Activated naive CD8-positive, alpha-beta T cell (primary cell): ENCODE measurements around the gene UNK.
"Not testable (repeated sequence)": the region's sequence is repeated elsewhere in the genome, so short reads cannot be mapped to it uniquely, and the experiment has no call there.

Experiments
- H3K27ac Mint-ChIP-seq: one replicate; pipeline ENCODE4 v1.8.0; 2021; ENCODE audit warnings: mixed read lengths
- H3K27me3 Mint-ChIP-seq: one replicate; pipeline ENCODE4 v1.8.0; 2021; ENCODE audit warnings: mixed read lengths
- H3K36me3 Mint-ChIP-seq: one replicate; pipeline ENCODE4 v1.8.0; 2021; ENCODE audit warnings: mixed read lengths
- H3K4me1 Mint-ChIP-seq: one replicate; pipeline ENCODE4 v1.8.0; 2021; ENCODE audit warnings: low read depth, mixed read lengths
- H3K4me3 Mint-ChIP-seq: one replicate; pipeline ENCODE4 v1.8.0; 2021; ENCODE audit warnings: mild to moderate bottlenecking, mixed read lengths
- H3K9me3 Mint-ChIP-seq: one replicate; pipeline ENCODE4 v1.8.0; 2021; ENCODE audit warnings: low read depth, mixed read lengths

Gene UNK

DNA sequence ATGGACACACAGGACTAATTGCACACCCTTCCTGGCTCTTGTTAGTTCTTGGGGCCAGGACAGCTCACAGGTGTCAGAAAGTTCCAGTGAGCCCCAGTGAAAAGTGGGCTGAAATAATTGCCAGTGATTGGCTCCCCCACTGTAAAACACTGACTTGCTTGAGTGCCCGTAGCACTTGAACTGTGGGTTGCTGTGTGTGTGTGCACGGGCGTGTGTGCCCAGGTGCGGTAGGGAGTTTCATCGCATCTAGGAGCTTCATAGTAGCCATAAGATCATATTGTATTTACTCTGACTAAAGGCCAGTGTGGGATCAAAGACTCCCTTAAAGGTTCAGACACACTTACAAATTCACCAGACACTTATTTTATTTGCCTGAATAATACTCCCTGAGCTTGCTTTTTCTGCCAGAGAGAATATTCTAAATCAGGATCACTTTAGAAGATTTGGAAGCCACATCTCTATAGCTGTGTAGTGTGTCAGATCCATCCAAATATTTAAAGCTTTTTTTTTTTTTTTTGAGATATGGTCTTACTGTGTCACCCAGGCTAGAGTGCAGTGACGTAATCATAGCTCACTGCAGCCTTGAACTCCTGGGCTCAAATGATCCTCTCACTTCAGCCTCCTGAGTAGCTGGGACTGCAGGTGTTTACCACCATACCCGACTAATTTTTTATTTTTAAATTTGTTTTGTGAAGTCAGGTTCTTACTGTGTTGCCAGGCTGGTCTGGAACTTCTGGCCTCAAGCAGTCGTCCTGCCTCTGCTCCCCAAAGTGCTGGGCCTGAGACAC, 11.4 kb downstream of the UNK start:
- H3K27ac Mint-ChIP-seq, result no peak overlapping the region
- no peak overlapping the region for H3K4me3 Mint-ChIP-seq
- H3K36me3 Mint-ChIP-seq, result peaks cover 5% of the 10 kb centered on the region
- no peaks in the 10 kb centered on the region for H3K9me3 Mint-ChIP-seq
- H3K27me3 Mint-ChIP-seq, result no peaks in the 10 kb centered on the region
- H3K4me1 Mint-ChIP-seq, result peaks cover 28% of the 10 kb centered on the region

DNA sequence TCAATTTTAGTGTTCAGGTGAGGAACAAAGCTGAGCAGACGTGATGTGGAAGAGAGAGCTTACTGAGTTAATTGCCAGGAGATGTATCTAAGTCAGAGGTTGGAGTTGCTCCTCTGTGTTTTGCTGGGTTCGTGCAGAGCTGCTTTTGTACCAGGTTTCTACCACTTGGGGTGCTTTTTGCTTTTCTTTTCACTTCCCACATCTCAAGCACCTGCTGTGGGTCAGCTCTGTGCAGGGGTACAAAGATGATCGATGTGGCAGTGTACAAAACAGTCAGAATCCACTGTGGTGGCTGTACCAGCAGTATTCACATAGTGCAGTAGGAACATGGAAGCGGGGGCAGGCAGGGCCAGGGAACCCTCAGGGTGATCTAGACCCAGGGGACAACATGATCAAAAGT, 14.8 kb downstream of the UNK start:
- Mint-ChIP-seq H3K36me3 (peaks cover 5% of the 10 kb centered on the region), H3K27me3 (no peaks in the 10 kb centered on the region), H3K27ac (no peak overlapping the region), H3K4me1 (peaks cover 13% of the 10 kb centered on the region), H3K4me3 (no peak overlapping the region), H3K9me3 (no peaks in the 10 kb centered on the region)

DNA sequence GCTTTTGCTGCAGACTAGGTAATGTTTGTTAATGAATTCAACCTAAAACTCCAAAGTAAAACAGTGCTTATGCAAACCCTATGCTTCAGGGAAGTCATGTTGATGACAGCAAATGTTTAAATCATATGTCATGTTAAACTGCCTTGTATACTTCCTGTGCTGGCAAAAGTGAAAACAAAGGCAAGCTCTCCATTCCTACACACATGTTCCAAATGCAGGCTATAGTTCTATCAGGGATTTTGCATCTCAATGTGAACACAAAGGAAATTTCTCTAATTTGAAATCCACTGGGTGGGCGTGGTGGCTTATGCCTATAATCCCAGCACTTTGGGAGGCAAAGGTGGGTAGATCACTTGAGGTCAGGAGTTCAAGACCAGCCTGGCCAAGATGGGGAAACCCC, 19.3 kb downstream of the UNK start:
- Mint-ChIP-seq H3K27ac (no peak overlapping the region), H3K27me3 (no peaks in the 10 kb centered on the region), H3K36me3 (peaks cover 2% of the 10 kb centered on the region), H3K9me3 (no peaks in the 10 kb centered on the region), H3K4me3 (no peak overlapping the region), H3K4me1 (peaks cover 9% of the 10 kb centered on the region)

DNA sequence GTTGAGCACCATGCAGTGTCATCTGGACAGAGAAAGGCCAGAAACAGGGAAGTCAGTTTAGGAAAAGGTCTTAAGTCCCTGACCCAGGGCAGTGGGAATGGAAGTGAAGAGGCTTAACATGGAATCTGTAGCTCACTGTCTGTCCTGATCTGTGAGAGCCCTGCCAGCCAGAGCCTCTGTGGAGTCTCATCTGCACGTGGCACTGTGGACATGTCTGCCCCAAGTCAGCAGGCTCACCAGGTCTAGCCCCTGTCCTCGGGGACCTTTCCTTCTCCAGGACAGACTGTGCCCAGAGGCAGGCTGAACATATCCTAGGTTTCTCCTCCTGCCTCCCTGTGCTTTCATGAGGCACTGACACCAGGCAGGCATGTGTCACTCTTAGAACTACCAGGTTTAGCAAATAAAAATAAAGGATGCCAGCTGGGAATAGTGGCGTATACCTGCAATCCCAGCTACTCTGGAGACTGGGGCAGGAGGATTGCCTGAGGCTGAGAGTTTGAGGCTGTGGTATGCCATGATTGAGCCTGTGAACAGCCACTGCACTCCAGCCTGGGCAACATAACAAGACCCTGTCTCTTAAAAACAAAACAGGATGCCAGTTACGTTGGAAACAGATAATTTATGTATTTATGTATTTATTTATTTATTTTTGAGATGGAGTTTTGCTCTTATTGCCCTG, 22.4 kb downstream of the UNK start:
- Mint-ChIP-seq H3K27me3 (no peaks in the 10 kb centered on the region), H3K4me1 (peaks cover 9% of the 10 kb centered on the region), H3K36me3 (no peaks in the 10 kb centered on the region), H3K4me3 (no peak overlapping the region), H3K27ac (no peak overlapping the region), H3K9me3 (no peaks in the 10 kb centered on the region)

DNA sequence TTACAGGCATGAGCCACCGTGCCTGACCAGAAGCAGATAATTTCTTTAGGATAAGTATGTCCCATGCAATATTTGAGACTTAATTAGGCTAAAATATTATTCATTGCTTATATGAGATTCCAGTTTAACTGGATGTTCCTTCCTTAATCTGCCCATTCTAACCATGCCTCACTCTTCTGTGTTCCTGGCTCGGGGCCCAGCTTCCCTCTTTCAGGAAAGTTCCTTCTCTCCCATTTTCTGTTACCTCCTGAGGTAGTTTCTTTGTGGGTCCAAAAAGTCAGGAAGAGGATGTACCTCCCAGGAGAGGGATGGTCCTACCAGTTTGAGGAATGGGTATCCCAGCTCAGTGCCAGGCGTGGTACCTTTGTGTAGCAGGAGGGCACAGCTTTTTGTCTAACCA, 23.3 kb downstream of the UNK start:
- H3K4me1 Mint-ChIP-seq, result peaks cover 9% of the 10 kb centered on the region
- no peaks in the 10 kb centered on the region for H3K27me3 Mint-ChIP-seq
- H3K36me3 Mint-ChIP-seq, result no peaks in the 10 kb centered on the region
- H3K27ac Mint-ChIP-seq, result no peak overlapping the region
- H3K4me3 Mint-ChIP-seq, result no peak overlapping the region
- no peaks in the 10 kb centered on the region for H3K9me3 Mint-ChIP-seq

DNA sequence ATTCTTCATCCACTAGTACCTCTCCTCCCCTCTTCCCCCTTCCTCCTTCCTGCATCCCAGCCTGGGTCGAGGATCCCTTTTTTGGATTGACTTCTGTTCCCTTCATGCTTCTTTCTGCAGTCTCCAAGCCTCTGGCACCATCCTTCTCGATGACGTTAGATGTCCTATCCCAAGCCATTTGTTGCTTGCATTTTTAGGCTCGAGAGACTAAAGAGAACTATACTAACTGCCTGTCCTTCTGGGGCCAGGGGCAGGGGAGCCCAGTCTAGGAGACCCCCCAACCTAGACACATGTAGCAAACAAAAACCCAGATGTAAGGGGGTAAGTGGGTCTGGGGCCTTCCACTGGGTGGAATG, 23.9 kb downstream of the UNK start:
- Mint-ChIP-seq H3K27me3 (no peaks in the 10 kb centered on the region), H3K27ac (no peak overlapping the region), H3K4me1 (peaks cover 8% of the 10 kb centered on the region), H3K36me3 (no peaks in the 10 kb centered on the region), H3K9me3 (no peaks in the 10 kb centered on the region), H3K4me3 (no peak overlapping the region)

DNA sequence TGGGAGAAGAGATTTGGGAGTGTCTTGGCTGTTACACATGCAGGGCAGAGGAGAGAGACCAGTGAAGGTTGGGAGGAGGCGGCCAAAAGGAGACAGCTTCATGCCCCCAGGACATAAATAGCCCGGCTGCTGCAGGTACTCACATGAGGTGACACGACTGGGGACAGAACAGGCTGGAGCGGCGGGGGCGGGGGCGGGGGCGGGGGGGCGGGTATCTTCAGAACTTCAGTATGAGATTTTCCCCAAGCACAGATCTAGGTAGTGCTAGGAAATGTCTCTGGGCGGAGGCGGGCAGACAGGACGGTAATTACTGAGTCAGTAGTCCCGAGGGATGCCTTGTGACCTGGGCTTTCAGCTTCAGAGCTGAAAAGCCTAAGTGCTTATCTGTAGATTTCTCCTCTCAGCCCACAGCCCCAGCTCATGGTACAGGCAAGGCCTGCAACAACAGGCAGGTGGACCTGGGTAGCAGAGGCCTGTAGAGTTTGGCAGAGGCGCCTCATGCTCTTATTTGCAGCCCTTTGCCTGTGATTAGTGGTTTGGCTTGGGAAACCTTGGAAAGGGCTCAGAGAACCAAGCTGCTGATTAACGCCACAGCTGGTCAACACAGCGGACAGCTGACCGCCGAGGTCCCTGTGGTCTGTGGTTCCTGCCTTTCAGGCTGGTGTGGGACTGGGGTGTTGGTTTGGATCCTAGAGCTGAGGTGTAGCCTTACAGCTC, 24.5 kb downstream of the UNK start:
- Mint-ChIP-seq H3K27ac (no peak overlapping the region), H3K36me3 (no peaks in the 10 kb centered on the region), H3K4me3 (no peak overlapping the region), H3K27me3 (no peaks in the 10 kb centered on the region), H3K9me3 (no peaks in the 10 kb centered on the region), H3K4me1 (peaks cover 4% of the 10 kb centered on the region)

DNA sequence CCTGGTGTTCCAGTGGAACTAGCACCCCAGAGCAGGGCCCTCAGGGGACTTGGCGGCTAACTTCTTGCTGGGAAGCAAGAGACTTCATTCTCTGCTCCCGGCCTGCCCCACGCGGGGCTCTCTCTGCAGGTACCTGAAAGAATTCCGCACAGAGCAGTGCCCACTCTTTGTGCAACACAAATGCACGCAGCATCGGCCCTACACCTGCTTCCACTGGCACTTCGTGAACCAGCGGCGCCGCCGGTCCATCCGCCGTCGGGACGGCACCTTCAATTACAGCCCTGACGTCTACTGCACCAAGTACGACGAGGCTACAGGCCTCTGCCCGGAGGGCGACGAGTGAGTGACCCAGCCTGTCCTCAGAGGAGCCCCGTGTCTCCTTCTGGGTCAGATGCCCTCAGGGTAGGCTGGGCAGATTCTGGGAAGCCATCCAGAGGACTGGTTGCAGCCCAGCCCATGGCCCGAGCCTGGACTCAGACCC, 25.1 kb downstream of the UNK start:
- H3K36me3 Mint-ChIP-seq, result no peaks in the 10 kb centered on the region
- H3K9me3 Mint-ChIP-seq, result no peaks in the 10 kb centered on the region

DNA sequence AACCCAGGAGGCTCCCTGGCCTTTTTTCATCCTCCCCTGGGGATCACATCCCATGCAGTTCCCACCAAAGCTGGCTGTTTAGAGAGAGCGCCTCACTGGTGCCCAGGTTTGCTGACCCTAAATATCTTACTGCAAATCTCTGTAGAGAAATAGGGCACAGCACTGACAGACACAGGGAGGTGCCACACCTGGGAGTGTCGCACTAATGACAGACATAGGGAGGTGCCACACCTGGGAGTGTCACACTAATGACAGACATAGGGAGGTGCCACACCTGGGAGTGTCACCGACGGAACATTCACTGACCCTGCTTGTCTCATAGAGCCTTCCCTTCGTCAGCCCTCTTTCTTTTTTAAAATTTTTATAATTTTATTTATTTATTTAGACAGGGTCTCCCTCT, 25.6 kb downstream of the UNK start:
- peaks cover 4% of the 10 kb centered on the region for H3K4me1 Mint-ChIP-seq

More for the DNA sequence above, 25.1 kb downstream of the UNK start:
- Mint-ChIP-seq H3K27me3 (no peaks in the 10 kb centered on the region), H3K4me3 (no peak overlapping the region), H3K4me1 (peaks cover 4% of the 10 kb centered on the region), H3K27ac (no peak overlapping the region)

DNA sequence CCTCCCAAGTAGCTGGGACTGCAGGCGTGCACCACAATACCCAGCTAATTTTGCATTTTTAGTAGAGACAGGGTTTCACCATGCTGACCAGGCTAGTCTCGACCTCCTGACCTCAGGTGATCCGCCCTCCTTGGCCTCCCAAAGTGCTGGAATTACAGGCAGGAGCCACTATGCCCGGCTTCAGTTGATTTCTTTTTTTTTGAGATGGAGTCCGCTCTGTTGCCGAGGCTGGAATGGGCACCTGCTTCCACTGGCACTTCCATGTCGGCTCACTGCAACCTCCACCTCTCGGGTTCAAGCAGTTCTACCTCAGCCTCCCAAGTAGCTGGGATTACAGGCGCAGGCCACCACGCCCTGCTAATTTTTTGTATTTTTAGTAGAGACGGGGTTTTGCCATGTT, 26.1 kb downstream of the UNK start:
- H3K27me3 Mint-ChIP-seq, H3K4me1 Mint-ChIP-seq, H3K27ac Mint-ChIP-seq, H3K4me3 Mint-ChIP-seq, H3K36me3 Mint-ChIP-seq, H3K9me3 Mint-ChIP-seq: not testable (repeated sequence)

More for the DNA sequence above, 25.6 kb downstream of the UNK start:
- H3K9me3 Mint-ChIP-seq, result no peaks in the 10 kb centered on the region
- H3K36me3 Mint-ChIP-seq, result no peaks in the 10 kb centered on the region
- no peak overlapping the region for H3K4me3 Mint-ChIP-seq
- no peak overlapping the region for H3K27ac Mint-ChIP-seq
- no peaks in the 10 kb centered on the region for H3K27me3 Mint-ChIP-seq

DNA sequence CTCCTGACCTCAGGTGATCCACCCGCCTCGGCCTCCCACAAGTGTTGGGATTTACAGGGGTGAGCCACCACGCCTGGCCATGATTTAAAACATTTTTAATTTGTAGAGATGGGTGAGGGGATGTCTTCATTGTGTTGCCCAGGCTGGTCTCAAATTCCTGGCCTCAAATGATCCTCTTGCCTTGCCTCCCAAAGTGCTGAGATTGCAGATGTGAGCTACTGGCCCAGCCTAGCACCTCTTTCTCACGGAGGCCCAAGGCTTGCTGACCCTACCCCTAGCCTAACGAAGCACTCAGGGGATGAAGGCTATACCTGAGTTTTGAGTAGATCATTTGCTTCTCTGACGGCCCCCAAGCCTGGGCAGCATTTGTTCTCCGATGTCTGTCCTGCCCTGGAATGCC, 26.6 kb downstream of the UNK start:
- no peak overlapping the region for H3K27ac Mint-ChIP-seq
- peaks cover 4% of the 10 kb centered on the region for H3K4me1 Mint-ChIP-seq
- H3K4me3 Mint-ChIP-seq, result no peak overlapping the region
- no peaks in the 10 kb centered on the region for H3K27me3 Mint-ChIP-seq
- no peaks in the 10 kb centered on the region for H3K36me3 Mint-ChIP-seq
- H3K9me3 Mint-ChIP-seq, result no peaks in the 10 kb centered on the region

DNA sequence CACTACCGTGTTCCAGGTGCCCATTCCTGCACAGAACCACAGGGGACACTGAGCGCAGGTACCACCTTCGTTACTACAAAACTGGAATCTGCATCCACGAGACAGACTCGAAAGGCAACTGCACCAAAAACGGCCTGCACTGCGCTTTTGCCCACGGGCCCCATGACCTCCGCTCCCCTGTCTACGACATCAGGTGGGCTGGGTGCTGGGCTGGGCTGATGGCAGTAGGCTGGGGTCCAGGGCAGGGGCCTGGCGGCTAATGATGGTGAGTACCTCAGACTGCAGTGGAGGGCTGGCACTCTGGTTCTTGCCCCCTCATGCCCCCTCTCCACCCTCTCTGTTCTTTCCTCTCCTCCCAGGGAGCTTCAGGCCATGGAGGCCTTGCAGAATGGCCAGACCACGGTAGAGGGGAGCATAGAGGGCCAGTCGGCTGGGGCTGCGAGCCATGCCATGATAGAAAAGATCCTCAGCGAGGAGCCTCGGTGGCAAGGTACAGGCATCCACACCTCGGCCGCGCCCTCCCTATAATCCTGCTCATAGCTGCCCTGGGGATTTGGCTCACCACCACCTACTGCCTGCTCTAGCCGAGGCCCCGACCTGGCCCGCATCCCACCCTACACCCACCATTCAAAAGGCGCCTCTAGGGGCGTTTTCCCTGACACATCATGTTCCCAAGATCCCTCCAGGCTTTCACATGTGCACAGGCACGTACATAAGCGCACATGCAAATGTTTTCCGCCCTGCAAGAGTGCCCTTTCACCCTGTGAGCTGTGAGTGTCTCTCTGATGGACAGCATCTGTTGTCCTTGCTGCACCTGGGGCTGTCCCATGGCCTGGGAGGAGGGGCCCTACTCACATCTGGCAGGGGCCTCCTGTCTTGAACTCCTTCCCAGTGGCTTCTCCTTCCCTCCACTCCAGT, 27.7 kb downstream of the UNK start:
- Mint-ChIP-seq H3K36me3 (no peaks in the 10 kb centered on the region), H3K9me3 (no peaks in the 10 kb centered on the region), H3K27me3 (no peaks in the 10 kb centered on the region), H3K27ac (no peak overlapping the region), H3K4me1 (peaks cover 4% of the 10 kb centered on the region), H3K4me3 (no peak overlapping the region)

DNA sequence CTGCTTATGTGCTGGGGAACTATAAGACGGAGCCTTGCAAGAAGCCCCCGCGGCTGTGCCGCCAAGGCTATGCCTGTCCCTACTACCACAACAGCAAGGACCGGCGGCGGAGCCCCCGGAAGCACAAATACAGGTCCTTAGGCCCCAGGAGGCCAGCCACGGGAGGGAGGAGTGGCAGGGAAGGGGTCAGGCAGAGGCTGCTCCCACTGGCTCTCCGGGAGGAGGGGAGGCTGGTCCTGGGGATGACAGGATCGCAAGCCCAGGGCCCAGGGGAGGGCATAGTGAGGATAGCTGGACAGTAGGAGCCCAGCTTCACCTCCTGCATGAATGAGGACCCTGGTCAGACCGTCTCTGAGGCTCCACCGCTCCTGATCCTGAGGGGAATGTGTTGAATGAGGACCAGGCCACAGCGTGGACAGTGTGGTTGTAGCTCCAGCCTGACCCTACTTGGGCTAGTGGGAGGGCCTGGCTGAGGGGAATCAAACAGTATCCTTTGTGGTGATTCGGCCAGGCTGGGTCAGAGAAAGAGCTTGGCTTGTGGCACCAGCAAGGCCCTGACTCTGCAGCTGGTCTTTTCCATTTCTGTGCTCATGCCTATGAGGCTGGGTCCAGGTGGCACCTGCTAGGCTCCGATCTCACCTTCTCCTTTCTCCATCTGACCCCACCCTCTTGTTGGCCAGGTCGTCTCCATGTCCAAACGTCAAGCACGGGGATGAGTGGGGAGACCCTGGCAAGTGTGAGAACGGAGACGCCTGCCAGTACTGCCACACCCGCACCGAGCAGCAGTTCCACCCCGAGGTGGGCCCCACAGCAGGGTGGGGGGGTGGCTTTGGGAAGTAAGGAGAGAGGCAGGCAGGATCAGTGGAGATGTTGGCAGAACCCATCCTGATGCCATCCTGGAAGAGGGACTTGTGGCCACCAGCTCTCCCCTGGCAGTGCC, 28.7 kb downstream of the UNK start:
- H3K9me3 Mint-ChIP-seq, result no peaks in the 10 kb centered on the region
- H3K27ac Mint-ChIP-seq, result no peak overlapping the region
- no peaks in the 10 kb centered on the region for H3K27me3 Mint-ChIP-seq
- no peaks in the 10 kb centered on the region for H3K36me3 Mint-ChIP-seq
- H3K4me1 Mint-ChIP-seq, result peaks cover 2% of the 10 kb centered on the region
- H3K4me3 Mint-ChIP-seq, result no peak overlapping the region

DNA sequence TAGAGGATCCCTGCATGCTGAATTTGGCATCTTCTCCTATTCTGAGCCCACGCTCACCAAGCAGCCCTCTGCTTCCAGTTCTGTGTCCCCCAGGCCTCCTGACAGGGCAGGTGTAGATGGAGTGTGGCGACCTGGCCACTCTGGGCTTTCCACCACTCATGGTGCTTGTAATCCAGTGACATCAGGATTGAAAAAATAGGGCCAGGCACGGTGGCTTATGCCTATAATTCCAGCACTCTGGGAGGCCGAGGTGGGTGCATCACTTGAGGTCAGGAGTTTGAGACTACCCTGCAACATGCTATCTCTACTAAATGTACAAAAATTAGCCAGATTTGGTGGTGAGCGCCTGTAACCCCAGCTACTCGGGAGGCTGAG, 29.4 kb downstream of the UNK start:
- Mint-ChIP-seq H3K27ac (no peak overlapping the region), H3K36me3 (no peaks in the 10 kb centered on the region), H3K9me3 (no peaks in the 10 kb centered on the region)

More for the DNA sequence above, 29.4 kb downstream of the UNK start:
- H3K4me1 Mint-ChIP-seq, result no peaks in the 10 kb centered on the region
- no peak overlapping the region for H3K4me3 Mint-ChIP-seq
- H3K27me3 Mint-ChIP-seq, result no peaks in the 10 kb centered on the region
